GM13976 (cell line): ENCODE measurements around the gene KCNH1.

ENCODE experiments used
- DNase-seq: peaks from one replicate; pipeline ENCODE4 v3.0.0; 2012; ENCODE audit warnings: low spot score
- in situ Hi-C: fragments of 300-500 bp; cut with MboI; formaldehyde crosslinking; loops from one replicate; pipeline ENCODE4 v1.12.0; 2022; ENCODE audit warnings: low sequenced_read_pairs, mixed read lengths, inconsistent platforms; ENCODE audit not compliant: unreplicated experiment
- TF ChIP-seq, protein P1 (sequence below): IDR thresholded peaks from 2 replicates; pipeline ENCODE4 v1.5.1; 2012; ENCODE audit warnings: borderline replicate concordance, mild to moderate bottlenecking; ENCODE audit not compliant: insufficient read depth; ENCODE audit errors: extremely low read depth, missing control alignments, control extremely low read depth

KCNH1 gene

DNA sequence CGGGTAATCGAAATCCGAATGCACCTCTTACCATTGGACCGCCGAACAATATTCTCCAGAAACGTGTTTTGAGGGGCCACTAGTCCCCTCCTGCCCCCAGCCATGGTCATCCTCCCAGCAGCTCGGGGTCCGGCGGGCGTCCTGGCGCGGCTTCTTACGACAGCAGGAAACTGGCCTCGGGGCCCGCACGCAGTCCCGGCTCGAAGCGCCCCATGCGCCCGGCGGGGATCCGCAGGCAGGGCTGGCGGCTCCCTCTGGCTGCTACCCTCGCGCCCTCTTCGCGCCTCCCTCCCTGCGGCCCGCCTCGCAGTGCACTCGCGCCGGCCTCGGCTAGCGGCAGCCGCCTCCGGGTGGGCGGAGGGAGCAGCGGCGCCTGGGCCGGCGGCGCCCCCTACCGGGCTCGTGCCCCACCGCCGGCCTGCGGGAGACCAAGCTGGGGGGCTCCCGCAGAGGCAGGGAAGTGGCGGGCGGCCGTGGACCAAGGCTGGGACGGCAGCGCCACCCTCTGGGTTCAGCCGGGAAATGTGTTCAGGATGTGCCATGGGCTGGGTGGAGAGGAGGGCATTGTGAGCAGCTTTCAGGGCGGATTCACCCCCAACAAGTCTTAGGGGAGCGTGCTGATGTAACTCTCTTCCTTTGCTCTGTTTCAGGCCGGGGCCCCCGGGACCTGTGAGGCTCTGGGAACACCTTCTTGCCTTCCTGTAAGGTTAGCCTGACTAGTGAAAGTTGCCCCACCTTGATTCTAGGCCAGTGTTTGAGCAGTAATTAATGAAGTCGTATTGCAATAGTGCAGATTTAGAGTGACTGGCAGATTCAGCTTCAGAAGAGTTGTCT lies at the start of gene KCNH1:
Gene KCNH1, minus strand, starts transcription at position 313 of the 834 bp plus-strand sequence. Its CDS starts 203 bp downstream, at position 110.
- in situ Hi-C loops, result loop anchor here (10.0 to 25.0 kb wide), 2 partner anchors 559 to 722 kb away; no protein-coding TSS in a partner anchor
- DNase-seq, result peak; percentile 89
- TF ChIP-seq, protein P1, sequence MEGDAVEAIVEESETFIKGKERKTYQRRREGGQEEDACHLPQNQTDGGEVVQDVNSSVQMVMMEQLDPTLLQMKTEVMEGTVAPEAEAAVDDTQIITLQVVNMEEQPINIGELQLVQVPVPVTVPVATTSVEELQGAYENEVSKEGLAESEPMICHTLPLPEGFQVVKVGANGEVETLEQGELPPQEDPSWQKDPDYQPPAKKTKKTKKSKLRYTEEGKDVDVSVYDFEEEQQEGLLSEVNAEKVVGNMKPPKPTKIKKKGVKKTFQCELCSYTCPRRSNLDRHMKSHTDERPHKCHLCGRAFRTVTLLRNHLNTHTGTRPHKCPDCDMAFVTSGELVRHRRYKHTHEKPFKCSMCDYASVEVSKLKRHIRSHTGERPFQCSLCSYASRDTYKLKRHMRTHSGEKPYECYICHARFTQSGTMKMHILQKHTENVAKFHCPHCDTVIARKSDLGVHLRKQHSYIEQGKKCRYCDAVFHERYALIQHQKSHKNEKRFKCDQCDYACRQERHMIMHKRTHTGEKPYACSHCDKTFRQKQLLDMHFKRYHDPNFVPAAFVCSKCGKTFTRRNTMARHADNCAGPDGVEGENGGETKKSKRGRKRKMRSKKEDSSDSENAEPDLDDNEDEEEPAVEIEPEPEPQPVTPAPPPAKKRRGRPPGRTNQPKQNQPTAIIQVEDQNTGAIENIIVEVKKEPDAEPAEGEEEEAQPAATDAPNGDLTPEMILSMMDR, result peak; percentile 65

GRCh38 chr1:211182746-211183145 lies 48.8 kb upstream of the KCNH1 start:
- DNase-seq, result no peak
- TF ChIP-seq, protein P1, result no peak
- in situ Hi-C loops, result no loop called here

DNA sequence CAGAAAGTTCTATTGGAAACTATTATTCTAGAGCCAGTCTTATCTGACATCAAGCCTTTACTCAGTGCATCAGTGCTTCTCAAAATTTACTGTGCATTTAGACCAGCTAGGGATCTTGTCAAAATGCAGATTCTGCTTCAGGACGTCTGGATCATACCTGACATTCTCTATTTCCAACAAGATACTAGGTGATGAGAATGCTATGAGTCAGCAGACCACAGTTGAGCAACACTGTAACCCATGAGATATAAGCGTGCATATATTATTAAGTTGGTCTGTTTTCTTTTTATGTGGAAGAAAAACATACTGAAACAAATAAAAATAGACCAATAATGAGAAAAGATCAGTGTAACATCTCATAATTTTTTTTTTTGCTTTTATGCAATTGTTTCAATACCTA lies 40.4 kb upstream of the KCNH1 start:
- in situ Hi-C loops, result no loop called here
- no peak for DNase-seq
- TF ChIP-seq, protein P1, result no peak

DNA sequence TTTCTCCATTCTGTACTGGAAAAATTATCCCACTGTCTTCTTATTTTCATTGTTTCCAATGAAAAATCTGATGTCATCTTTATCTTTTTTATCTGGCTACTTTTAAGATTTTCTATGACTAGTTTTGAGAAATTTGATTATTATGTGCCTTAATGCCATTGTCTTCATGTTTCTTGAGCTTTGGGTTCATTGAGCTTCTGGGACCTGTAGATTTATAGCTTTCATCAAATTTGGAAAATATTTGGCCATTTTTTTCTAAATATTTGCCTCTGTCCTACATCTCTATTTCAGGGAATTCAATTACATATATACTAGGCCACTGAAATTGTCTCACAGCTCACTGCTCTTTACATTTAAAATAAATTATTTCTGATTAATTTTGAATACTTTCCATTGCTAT lies 38.7 kb upstream of the KCNH1 start:
- TF ChIP-seq, protein P1, result no peak
- DNase-seq, result no peak
- in situ Hi-C loops, result no loop called here

DNA sequence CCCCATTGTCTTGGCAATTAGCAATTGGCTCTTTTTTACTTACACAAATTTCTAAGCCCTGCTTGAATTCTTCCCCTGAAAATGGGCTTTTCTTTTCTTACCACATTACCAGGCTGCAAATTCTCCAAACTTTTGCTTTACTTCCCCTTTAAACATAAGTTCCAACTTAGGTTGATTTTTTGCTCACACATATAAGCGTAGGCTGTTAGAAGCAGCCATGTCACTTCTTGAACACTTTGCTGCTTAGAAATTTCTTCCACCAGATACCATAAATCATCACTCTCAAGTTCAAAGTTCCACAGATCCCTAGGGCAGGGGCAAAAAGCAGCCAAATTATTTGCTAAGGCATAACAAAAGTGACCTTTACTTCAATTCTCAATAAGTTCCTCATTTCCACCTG lies 35.4 kb upstream of the KCNH1 start:
- in situ Hi-C loops, result no loop called here
- TF ChIP-seq, protein P1, result no peak
- DNase-seq, result no peak

GRCh38 chr1:211158866-211159265 lies 24.9 kb upstream of the KCNH1 start:
- TF ChIP-seq, protein P1, result no peak
- DNase-seq, result no peak
- in situ Hi-C loops, result no loop called here

GRCh38 chr1:211155040-211155439 lies 21.1 kb upstream of the KCNH1 start:
- no peak for DNase-seq
- TF ChIP-seq, protein P1, result no peak
- in situ Hi-C loops, result no loop called here
